ENCODE results near the gene STXBP1.

STXBP1 gene

DNA sequence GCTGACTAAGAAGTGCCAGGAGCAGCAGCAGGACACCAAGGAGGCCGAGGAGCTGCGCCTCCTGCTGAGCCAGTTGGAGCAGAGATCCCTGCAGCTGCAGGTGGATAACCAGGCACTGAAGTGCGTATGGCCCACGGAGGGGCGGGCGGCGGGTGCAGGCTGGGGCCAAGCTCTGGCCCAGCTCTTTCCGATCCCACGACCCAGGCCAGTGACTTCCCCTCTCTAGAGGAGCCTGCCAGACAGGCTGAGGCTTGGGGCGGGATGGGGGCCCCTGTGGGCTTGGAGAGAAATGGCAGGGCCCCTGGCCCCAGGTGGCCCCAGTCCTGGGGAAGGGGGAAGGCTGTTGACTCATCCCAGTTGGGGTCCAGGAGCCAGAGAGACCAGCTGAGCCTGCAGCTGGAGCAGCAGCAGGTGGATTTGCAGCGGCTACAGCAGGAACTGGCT lies 99.8 kb downstream of the STXBP1 start:
- TF ChIP-seq CTCF (IDR thresholded peaks at IDR 0.05; ENCODE audit: low read length, missing control alignments): no peak
- H3K4me3 ChIP-seq (replicated peaks; ENCODE audit: low read depth, low read length): no peak overlapping the region
- DNase-seq (ENCODE audit: low read depth): no peak

DNA sequence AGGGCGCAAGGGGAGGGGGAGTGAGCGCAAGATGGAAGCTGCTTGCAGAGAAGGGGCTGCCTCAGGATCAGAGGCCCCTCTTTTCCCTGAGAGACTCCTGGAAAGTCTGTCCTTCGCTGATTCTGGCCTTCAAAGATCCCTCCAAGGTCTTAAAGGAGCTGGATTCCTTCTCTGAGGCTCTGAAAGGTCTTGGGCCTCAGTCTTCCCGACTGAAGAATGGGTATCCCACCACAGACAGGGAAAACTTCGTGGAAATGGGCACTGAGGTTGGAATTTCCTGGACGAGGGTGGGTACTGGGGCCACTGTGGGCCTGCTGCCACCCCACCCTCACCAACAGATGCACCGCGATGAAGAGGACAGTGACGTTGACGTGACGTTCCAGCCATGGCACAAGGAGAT lies 100.3 kb downstream of the STXBP1 start:
- no peak overlapping the region for H3K4me3 ChIP-seq (replicated peaks; ENCODE audit: low read depth, low read length)
- no peak for TF ChIP-seq CTCF (IDR thresholded peaks at IDR 0.05; ENCODE audit: low read length, missing control alignments)
- DNase-seq (ENCODE audit: low read depth): no peak

GRCh38 chr9:127712867-127713266 lies 100.8 kb downstream of the STXBP1 start:
- no peak for DNase-seq (ENCODE audit: low read depth)
- TF ChIP-seq CTCF (IDR thresholded peaks at IDR 0.05; ENCODE audit: low read length, missing control alignments): no peak
- no peak overlapping the region for H3K4me3 ChIP-seq (replicated peaks; ENCODE audit: low read depth, low read length)

DNA sequence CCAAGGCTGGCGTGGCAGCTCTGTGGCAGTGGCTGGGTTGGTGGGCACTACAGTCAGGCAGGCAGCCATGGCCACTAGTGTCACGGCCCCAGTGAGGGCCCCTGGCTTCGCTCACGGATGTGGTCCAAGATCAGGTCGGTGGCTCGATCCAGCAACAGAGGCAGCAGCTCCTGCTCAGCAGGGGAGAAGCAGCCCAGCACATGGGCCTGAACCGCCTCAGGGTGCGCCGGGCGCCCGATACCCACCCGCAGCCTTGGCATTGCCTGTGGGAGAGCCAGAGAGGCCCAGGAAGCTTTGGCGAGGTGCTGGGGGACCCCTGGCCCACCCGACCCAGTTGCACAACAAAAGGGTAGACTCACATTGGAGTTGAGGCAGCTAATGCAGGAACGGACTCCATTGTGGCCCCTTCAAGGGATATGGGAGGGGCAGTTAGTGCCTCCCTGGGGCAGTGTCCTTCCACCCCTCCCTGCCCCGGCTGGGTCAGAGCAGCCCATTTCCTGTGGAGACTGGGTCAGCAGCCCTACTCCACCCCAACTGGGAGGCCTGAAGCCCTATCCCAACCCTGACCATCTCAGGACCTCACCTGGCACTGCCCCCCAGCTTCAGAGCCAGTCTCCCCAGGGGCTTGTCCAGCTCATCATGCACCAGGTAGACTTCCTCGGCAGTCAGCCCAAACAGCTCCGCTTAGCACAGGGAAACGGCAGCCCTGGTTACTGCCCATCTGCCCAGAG lies 102.1 kb downstream of the STXBP1 start:
- peak overlapping the region; percentile 85 for H3K4me3 ChIP-seq (replicated peaks; ENCODE audit: low read depth, low read length)
- no peak for TF ChIP-seq CTCF (IDR thresholded peaks at IDR 0.05; ENCODE audit: low read length, missing control alignments)
- no peak for DNase-seq (ENCODE audit: low read depth)

DNA sequence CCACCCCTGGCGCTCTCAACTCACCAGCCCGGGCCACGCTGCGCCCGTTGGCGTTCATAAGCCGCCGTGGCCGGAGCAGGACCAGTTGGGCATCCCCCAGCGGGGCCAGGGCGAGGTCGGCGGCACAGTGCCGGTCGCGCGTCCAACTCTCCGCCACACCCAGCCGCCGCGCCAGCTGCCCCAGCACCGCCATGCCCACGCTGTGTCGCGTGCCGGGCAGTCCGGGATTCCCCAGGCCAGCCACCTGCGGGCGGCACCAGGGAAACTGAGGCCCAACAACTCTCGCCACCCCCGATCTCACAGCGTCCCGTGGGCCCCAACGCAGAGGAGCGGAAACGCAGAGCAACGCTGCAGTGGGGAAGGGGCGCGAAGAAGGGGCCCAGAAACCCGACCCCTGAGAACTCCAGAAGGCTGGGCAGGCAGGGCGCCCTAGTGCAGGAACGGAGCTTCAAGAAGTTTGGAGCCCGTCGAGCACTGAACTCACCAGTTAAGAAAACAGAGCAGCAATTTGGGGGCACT lies 102.9 kb downstream of the STXBP1 start:
- peak overlapping the region; percentile 85 for H3K4me3 ChIP-seq (replicated peaks; ENCODE audit: low read depth, low read length)
- DNase-seq (ENCODE audit: low read depth): no peak
- TF ChIP-seq CTCF (IDR thresholded peaks at IDR 0.05; ENCODE audit: low read length, missing control alignments): no peak

GRCh38 chr9:127715470-127716337 lies 103.6 kb downstream of the STXBP1 start, which contains the start of the genes PTRH1 and TTC16:
Gene PTRH1 (minus strand): TSS chr9:127715663. CDS start chr9:127715639, 24 bp downstream.
Gene TTC16 (plus strand): TSS chr9:127716079. CDS start chr9:127716146, 67 bp downstream.
- peak; percentile 95 for DNase-seq (ENCODE audit: low read depth)
- peak within 1 kb of the TSS; percentile 85 for H3K4me3 ChIP-seq (replicated peaks; ENCODE audit: low read depth, low read length)
- TF ChIP-seq CTCF (IDR thresholded peaks at IDR 0.05; ENCODE audit: low read length, missing control alignments): no peak

Data from fibroblast of pulmonary artery (primary cell).